GM18951 (cell line): ENCODE data around the gene CACNA2D4.

Experiments
- POLR2A ChIP-seq: IDR thresholded peaks from 4 replicates; pipeline ENCODE4 v1.6.1; 2011; ENCODE audit warnings: mild to moderate bottlenecking; ENCODE audit not compliant: insufficient read length, insufficient read depth; ENCODE audit errors: extremely low read depth
- in situ Hi-C: fragments of 300-500 bp; cut with MboI; formaldehyde crosslinking; loops from one replicate; pipeline ENCODE4 v1.12.0; 2022; ENCODE audit warnings: low sequenced_read_pairs, mixed read lengths, inconsistent platforms; ENCODE audit not compliant: unreplicated experiment

The CACNA2D4 gene

GRCh38 chr12:1804545-1805332 is 113.7 kb downstream of the CACNA2D4 start:
- TF ChIP-seq POLR2A, result peak; percentile 47
- in situ Hi-C loops, result loop anchor here (25.0 kb wide), 1 partner anchor 508 kb away; no protein-coding TSS in a partner anchor

- no peak for TF ChIP-seq POLR2A
- in situ Hi-C loops, result loop anchor here (25.0 kb wide), 1 partner anchor 509 kb away; no protein-coding TSS in a partner anchor
Observed at GRCh38 chr12:1803736-1804135, 114.7 kb downstream of the CACNA2D4 start.

- TF ChIP-seq POLR2A, result no peak
- in situ Hi-C loops, result loop anchor here (25.0 kb wide), 1 partner anchor 511 kb away; no protein-coding TSS in a partner anchor
Observed at GRCh38 chr12:1801303-1801975, 117.0 kb downstream of the CACNA2D4 start.

GRCh38 chr12:1800401-1801302 is 117.8 kb downstream of the CACNA2D4 start:
- in situ Hi-C loops, result loop anchor here (25.0 kb wide), 1 partner anchor 512 kb away; no protein-coding TSS in a partner anchor

GRCh38 chr12:1799882-1800400 is 118.5 kb downstream of the CACNA2D4 start:
- in situ Hi-C loops, result loop anchor here (25.0 kb wide), 1 partner anchor 512 kb away; no protein-coding TSS in a partner anchor
- TF ChIP-seq POLR2A, result no peak

More at GRCh38 chr12:1800401-1801302, 117.8 kb downstream of the CACNA2D4 start:
- no peak for TF ChIP-seq POLR2A

- no peak for TF ChIP-seq POLR2A
- in situ Hi-C loops, result no loop called here
Observed at GRCh38 chr12:1799051-1799881, 119.2 kb downstream of the CACNA2D4 start.

GRCh38 chr12:1798641-1799020 is 119.8 kb downstream of the CACNA2D4 start:
- in situ Hi-C loops, result no loop called here
- no peak for TF ChIP-seq POLR2A

- TF ChIP-seq POLR2A, result no peak
- in situ Hi-C loops, result no loop called here
Observed at GRCh38 chr12:1797991-1798640, 120.3 kb downstream of the CACNA2D4 start.

GRCh38 chr12:1797011-1797901 is 121.2 kb downstream of the CACNA2D4 start:
- in situ Hi-C loops, result no loop called here
- peak; percentile 64 for TF ChIP-seq POLR2A

GRCh38 chr12:1796515-1797010 is 121.9 kb downstream of the CACNA2D4 start:
- in situ Hi-C loops, result no loop called here
- no peak for TF ChIP-seq POLR2A
